ENCODE results near the gene UHRF1. TPM values are rescaled to one million over a fixed set of nuclear protein-coding genes. Genes with fewer than 3 reads are reported as not detected.

Gene UHRF1
- polyA plus RNA-seq, 1 of the 3 experiments (the other 2 are of a cell fraction): 43.4 TPM

DNA sequence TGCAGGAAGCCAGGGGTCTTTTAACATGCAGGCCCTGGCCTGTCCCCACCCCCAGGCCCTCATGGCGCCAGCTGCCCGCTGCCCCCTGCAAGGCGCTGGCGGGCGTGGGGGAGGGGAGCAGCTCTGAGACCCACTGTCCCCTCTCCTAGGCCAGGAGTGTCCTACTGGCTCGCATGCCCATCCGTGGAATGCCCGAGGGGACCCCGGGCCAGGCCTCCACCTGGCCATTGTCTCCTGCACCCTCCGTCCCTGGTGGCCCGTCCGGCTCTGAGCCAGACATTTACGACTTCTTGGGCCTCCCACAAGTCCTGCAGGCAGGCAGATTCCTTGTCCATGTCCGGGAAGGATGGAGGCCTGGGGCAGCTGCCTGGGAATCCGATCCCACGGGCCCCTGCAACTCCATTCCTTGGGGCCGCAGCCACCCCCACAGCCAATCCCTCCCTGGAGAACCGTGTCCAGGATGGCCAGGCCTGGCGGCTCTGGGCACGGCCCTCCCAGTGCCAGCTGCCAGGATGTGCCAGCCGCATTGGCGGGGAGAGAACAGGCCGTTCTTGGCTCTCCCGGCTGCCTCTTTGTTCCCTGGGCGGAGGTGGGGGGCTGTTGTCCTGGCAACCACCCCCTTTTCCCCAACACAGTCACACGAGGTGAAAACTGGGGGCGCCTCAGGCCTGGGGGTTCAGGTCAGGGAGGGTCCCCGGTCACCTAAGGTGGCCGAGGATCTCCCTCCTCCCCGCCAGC is 31.4 kb upstream of the UHRF1 start:
- TF ChIP-seq TAF1 (IDR thresholded peaks at IDR 0.05; ENCODE audit: borderline replicate concordance, low read depth, low read length) (no peak), MXI1 (IDR thresholded peaks at IDR 0.05; ENCODE audit: low read depth, low read length) (no peak), RAD21 (IDR thresholded peaks at IDR 0.05; ENCODE audit: low read length) (no peak), GABPA (IDR thresholded peaks at IDR 0.05; ENCODE audit: low read depth) (no peak), CHD2 (IDR thresholded peaks at IDR 0.05; ENCODE audit: low read length, partially characterized antibody) (no peak), NRF1 (IDR thresholded peaks at IDR 0.05; ENCODE audit: low read depth, low read length) (no peak), TEAD4 (IDR thresholded peaks at IDR 0.05; ENCODE audit: borderline replicate concordance, insufficient read depth) (no peak)
- TF ChIP-seq, protein P1, sequence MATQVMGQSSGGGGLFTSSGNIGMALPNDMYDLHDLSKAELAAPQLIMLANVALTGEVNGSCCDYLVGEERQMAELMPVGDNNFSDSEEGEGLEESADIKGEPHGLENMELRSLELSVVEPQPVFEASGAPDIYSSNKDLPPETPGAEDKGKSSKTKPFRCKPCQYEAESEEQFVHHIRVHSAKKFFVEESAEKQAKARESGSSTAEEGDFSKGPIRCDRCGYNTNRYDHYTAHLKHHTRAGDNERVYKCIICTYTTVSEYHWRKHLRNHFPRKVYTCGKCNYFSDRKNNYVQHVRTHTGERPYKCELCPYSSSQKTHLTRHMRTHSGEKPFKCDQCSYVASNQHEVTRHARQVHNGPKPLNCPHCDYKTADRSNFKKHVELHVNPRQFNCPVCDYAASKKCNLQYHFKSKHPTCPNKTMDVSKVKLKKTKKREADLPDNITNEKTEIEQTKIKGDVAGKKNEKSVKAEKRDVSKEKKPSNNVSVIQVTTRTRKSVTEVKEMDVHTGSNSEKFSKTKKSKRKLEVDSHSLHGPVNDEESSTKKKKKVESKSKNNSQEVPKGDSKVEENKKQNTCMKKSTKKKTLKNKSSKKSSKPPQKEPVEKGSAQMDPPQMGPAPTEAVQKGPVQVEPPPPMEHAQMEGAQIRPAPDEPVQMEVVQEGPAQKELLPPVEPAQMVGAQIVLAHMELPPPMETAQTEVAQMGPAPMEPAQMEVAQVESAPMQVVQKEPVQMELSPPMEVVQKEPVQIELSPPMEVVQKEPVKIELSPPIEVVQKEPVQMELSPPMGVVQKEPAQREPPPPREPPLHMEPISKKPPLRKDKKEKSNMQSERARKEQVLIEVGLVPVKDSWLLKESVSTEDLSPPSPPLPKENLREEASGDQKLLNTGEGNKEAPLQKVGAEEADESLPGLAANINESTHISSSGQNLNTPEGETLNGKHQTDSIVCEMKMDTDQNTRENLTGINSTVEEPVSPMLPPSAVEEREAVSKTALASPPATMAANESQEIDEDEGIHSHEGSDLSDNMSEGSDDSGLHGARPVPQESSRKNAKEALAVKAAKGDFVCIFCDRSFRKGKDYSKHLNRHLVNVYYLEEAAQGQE (IDR thresholded peaks at IDR 0.05; ENCODE audit: low read depth, low read length): no peak
- TF ChIP-seq, protein P2, sequence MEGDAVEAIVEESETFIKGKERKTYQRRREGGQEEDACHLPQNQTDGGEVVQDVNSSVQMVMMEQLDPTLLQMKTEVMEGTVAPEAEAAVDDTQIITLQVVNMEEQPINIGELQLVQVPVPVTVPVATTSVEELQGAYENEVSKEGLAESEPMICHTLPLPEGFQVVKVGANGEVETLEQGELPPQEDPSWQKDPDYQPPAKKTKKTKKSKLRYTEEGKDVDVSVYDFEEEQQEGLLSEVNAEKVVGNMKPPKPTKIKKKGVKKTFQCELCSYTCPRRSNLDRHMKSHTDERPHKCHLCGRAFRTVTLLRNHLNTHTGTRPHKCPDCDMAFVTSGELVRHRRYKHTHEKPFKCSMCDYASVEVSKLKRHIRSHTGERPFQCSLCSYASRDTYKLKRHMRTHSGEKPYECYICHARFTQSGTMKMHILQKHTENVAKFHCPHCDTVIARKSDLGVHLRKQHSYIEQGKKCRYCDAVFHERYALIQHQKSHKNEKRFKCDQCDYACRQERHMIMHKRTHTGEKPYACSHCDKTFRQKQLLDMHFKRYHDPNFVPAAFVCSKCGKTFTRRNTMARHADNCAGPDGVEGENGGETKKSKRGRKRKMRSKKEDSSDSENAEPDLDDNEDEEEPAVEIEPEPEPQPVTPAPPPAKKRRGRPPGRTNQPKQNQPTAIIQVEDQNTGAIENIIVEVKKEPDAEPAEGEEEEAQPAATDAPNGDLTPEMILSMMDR (IDR thresholded peaks at IDR 0.05): no peak
- TF ChIP-seq, protein P3, sequence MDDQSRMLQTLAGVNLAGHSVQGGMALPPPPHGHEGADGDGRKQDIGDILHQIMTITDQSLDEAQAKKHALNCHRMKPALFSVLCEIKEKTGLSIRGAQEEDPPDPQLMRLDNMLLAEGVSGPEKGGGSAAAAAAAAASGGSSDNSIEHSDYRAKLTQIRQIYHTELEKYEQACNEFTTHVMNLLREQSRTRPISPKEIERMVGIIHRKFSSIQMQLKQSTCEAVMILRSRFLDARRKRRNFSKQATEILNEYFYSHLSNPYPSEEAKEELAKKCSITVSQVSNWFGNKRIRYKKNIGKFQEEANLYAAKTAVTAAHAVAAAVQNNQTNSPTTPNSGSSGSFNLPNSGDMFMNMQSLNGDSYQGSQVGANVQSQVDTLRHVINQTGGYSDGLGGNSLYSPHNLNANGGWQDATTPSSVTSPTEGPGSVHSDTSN (IDR thresholded peaks at IDR 0.05): no peak
- TF ChIP-seq, protein P4, sequence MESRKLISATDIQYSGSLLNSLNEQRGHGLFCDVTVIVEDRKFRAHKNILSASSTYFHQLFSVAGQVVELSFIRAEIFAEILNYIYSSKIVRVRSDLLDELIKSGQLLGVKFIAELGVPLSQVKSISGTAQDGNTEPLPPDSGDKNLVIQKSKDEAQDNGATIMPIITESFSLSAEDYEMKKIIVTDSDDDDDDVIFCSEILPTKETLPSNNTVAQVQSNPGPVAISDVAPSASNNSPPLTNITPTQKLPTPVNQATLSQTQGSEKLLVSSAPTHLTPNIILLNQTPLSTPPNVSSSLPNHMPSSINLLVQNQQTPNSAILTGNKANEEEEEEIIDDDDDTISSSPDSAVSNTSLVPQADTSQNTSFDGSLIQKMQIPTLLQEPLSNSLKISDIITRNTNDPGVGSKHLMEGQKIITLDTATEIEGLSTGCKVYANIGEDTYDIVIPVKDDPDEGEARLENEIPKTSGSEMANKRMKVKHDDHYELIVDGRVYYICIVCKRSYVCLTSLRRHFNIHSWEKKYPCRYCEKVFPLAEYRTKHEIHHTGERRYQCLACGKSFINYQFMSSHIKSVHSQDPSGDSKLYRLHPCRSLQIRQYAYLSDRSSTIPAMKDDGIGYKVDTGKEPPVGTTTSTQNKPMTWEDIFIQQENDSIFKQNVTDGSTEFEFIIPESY (IDR thresholded peaks at IDR 0.05; ENCODE audit: borderline replicate concordance, low read depth): no peak
- Histone ChIP-seq H3K4me2 (no peak overlapping the region), H3K9me3 (no peaks in the 10 kb centered on the region)

More for the DNA sequence above, 31.4 kb upstream of the UHRF1 start:
- H3K27ac ChIP-seq (ENCODE audit: low read depth in 2 of 2, low read length in 1 of 2): no peak overlapping the region
- WGBS (ENCODE audit: low lambda C conversion rate): 74% methylated on average over 16 of the region's 30 CpGs
- no peaks in the 10 kb centered on the region for H3F3A ChIP-seq (replicated peaks; ENCODE audit: insufficient read depth)
- POLR2A ChIA-PET: no interaction called here
- no peak overlapping the region for H3K9ac ChIP-seq
- no peaks in the 10 kb centered on the region for H3K36me3 ChIP-seq (replicated peaks in 1 of 2; ENCODE audit: control insufficient read depth in 1 of 2, insufficient read depth in 2 of 2, low read length in 1 of 2)
- CTCF ChIA-PET: interaction anchor here (1.8 to 2.7 kb wide), 3 partner anchors 34 to 153 kb away, joined by 4 to 12 read pairs (median 6); no protein-coding TSS in a partner anchor
- H3K4me3 ChIP-seq (ENCODE audit: low read depth in 2 of 2, low read length in 1 of 2): no peak overlapping the region
- peak; percentile 57 for DNase-seq
- no peaks in the 10 kb centered on the region for H3K79me2 ChIP-seq (ENCODE audit: insufficient read depth)
- H4K20me1 ChIP-seq (ENCODE audit: insufficient read depth): no peaks in the 10 kb centered on the region
- no peaks in the 10 kb centered on the region for H3K9me2 ChIP-seq
- H2AFZ ChIP-seq (ENCODE audit: low read depth): no peak overlapping the region
- H3K4me1 ChIP-seq (ENCODE audit: control insufficient read depth in 1 of 2, insufficient read depth in 2 of 2, low read depth in 1 of 2, low read length in 1 of 2): no peaks in the 10 kb centered on the region; a peak in 1 of 4 replicates
- no peaks in the 10 kb centered on the region for H3K27me3 ChIP-seq (ENCODE audit: insufficient read depth)

All from SK-N-SH (cell line).